Thyroid gland (tissue), 4 donors: ENCODE data around the gene ZNF48. TPM values are rescaled to one million over a fixed set of nuclear protein-coding genes. Genes with fewer than 3 reads are reported as not detected.

ENCODE experiments used
- DNase-seq, 2 donors: peaks; one replicate each; pipeline ENCODE4 v3.0.0-alpha.2; 2019
- H3K27ac ChIP-seq, 3 donors: fragments of 200-600 bp; sonication (generic); 1 replicate in 2 of 3; 2 replicates in 1 of 3; pipeline ENCODE4 v1.5.1; 2016 to 2019; ENCODE audit warnings: mild to moderate bottlenecking in 1 of 3, moderate library complexity in 1 of 3
- H3K27me3 ChIP-seq: fragments of 200-600 bp; sonication (generic); one replicate; pipeline ENCODE4 v1.5.1; 2019
- H3K36me3 ChIP-seq, 2 donors: fragments of 200-600 bp; sonication (generic); one replicate each; pipeline ENCODE4 v1.5.1; 2016 to 2019
- H3K4me1 ChIP-seq, 2 donors: fragments of 200-600 bp; sonication (generic); one replicate each; pipeline ENCODE4 v1.5.1; 2017 to 2019
- H3K4me3 ChIP-seq, 3 donors: fragments of 200-600 bp; sonication (generic); replicated peaks in 1 of 3; 1 replicate in 2 of 3; 2 replicates in 1 of 3; pipeline ENCODE4 v1.5.1; 2016; ENCODE audit warnings: mild to moderate bottlenecking in 1 of 3
- H3K9me3 ChIP-seq: fragments of 200-600 bp; sonication (generic); one replicate; pipeline ENCODE4 v1.5.1; 2017
- CTCF ChIP-seq, 6 experiments: fragments of 200-600 bp in 3 of 6; fragments of 450-650 bp in 3 of 6; sonication (generic) in 3 of 6; IDR thresholded peaks; one replicate each; pipeline ENCODE4 v1.5.1; 2016 to 2019; ENCODE audit warnings: antibody characterized with exemption in 6 of 6, mild to moderate bottlenecking in 2 of 6, inconsistent platforms in 1 of 6, moderate library complexity in 1 of 6
- POLR2A ChIP-seq, 2 donors: fragments of 450-650 bp; IDR thresholded peaks; one replicate each; pipeline ENCODE4 v1.6.1; 2017; ENCODE audit warnings: antibody characterized with exemption in 2 of 2, mild to moderate bottlenecking in 2 of 2, moderate library complexity in 1 of 2
- WGBS, 2 donors: methylation state at CpG; one replicate each; pipeline ENCODE4 v1.1.5; 2017; 5-methylcytosine and 5-hydroxymethylcytosine counted together
- intact Hi-C: fragments of 100-400 bp; cut with DNase I; formaldehyde crosslinking; loops from one replicate; pipeline ENCODE4 v1.15.1; 2023
- total RNA-seq, 4 donors: library from RNA; depleted of rRNA; stranded (reverse); fragments of >200 nt; gene quantifications; one replicate each; pipeline ENCODE4 v1.2.3, GENCODE V29; 2016

Gene ZNF48
- 10 to 100 TPM in 2 of 4 donors, 1 to 10 TPM in 2; 8.5 to 12.2 (median 9.4) TPM for total RNA-seq

DNA sequence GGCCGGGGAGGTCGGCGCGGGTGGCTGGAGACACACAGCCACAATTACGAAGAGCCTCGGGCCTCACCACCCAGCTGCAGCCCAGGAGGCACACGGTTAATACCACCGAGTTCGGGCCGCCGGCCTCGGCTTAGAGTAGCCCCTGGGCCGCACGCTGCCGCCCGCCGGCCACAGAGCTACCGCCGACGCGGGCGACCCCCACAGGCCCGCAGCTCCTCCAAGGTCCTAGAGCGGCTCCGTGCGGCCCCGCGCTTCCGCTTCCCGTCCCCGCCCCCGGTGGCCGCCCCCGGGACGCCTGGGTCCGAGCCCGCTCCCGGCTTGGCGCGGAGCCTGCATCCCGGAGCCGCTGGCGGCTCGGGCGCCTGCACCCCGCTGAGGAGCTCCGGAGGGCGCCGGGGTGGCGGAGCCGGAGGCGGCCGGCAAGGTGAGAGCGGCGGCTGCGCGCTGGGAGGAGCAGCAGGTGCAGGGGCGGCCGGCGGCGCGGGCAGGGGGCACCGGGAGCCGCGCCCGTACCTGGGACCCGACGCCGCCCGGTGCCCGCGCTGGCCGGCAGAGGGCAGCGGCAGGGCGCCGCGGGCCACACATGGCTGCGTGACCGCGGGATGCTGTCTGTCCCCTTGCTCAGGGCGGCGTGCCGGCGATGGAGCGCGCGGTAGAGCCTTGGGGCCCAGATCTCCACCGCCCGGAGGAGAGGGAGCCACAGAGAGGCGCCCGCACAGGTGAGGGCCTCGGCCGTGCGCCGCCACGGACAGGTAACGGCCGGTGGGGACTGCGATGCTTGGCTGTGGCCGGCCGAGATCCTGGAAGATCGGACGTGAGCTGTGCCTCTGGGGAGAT is at the start of gene ZNF48:
Gene ZNF48 (plus strand): TSS at position 266 of the 837 bp plus-strand sequence. CDS start 375 bp downstream, at position 641.
- no peaks in the 10 kb centered on the region for H3K9me3 ChIP-seq
- DNase-seq, result peak; percentile 88 to 89
- WGBS, 2 donors, result 0 to 2% methylated on average over 1 to 10 of the region's 103 CpGs
- intact Hi-C loops, result no loop called here
- H3K27ac ChIP-seq, result peak within 1 kb of the TSS; percentile 33 to 69 (median 53)
- H3K36me3 ChIP-seq, result peaks cover 10 to 11% of the 10 kb centered on the region in 2 donors
- peak in 1 of 2 donors; percentile 51 for TF ChIP-seq POLR2A (IDR thresholded peaks at IDR 0.05)
- peak in 3 of 6 experiments; percentile 41 to 63 (median 58) for TF ChIP-seq CTCF (IDR thresholded peaks at IDR 0.05)
- no peaks in the 10 kb centered on the region for H3K27me3 ChIP-seq
- H3K4me1 ChIP-seq, result peaks cover 5 to 28% of the 10 kb centered on the region in 2 donors
- H3K4me3 ChIP-seq, result peak within 1 kb of the TSS; percentile 57 to 88 (median 87)

DNA sequence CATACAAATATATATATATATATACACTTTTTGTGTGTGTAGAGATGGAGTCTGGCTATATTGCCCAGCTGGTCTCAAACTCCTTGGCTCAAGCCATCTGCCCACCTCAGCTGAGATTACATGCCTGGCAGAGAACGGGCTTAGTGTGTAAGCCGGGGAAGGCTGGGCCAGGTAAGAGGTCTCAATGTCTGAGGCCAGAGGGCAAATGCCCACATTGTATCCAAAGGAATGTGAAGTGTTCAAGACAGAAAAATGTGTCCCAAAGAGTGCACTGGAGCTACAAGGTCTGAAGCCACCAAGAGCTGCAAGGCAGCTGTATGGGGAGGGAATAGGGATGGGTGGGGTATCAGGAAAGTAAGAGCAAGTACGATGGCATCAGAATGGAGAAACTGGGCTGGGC is 48.9 kb upstream of the ZNF48 start:
- no peaks in the 10 kb centered on the region for H3K27me3 ChIP-seq
- no peak overlapping the region for H3K4me3 ChIP-seq
- 85 to 92% methylated on average over 3 of the region's 3 CpGs for WGBS, 2 donors
- no peaks in the 10 kb centered on the region for H3K36me3 ChIP-seq
- no peak overlapping the region for H3K27ac ChIP-seq
- intact Hi-C loops, result no loop called here
- no peaks in the 10 kb centered on the region for H3K9me3 ChIP-seq
- no peak for DNase-seq
- peaks cover 9 to 14% of the 10 kb centered on the region in 2 donors for H3K4me1 ChIP-seq
- TF ChIP-seq CTCF (IDR thresholded peaks at IDR 0.05) (no peak), POLR2A (IDR thresholded peaks at IDR 0.05) (no peak)

DNA sequence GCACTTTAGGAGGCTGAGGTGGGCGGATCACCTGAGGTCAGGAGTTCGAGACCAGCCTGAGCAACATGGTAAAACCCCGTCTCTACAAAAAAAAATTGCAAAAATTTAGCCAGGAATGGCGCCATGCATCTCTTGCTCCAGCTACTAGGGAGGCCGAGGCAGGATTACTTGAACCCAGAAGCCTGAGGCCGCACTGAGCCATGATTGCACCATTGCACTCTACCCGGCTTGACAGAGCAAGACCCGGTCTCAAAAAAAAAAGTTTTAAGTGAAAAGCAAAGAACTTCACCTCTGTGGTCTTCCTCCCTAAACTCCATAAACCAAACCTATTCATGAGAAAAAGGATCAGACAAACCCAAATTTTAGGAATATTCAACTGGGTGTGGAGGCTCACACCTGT is 47.1 kb upstream of the ZNF48 start:
- peaks cover 2 to 5% of the 10 kb centered on the region in 2 donors for H3K36me3 ChIP-seq
- H3K27me3 ChIP-seq, result no peaks in the 10 kb centered on the region
- 95 to 97% methylated on average over 8 of the region's 8 CpGs for WGBS, 2 donors
- H3K27ac ChIP-seq, result no peak overlapping the region
- no peak for DNase-seq
- H3K9me3 ChIP-seq, result no peaks in the 10 kb centered on the region
- intact Hi-C loops, result no loop called here
- no peak for TF ChIP-seq POLR2A (IDR thresholded peaks at IDR 0.05)
- no peak for TF ChIP-seq CTCF (IDR thresholded peaks at IDR 0.05)
- H3K4me1 ChIP-seq, result peaks cover 24 to 32% of the 10 kb centered on the region in 2 donors
- no peak overlapping the region for H3K4me3 ChIP-seq

- TF ChIP-seq CTCF (IDR thresholded peaks at IDR 0.05) (no peak), POLR2A (IDR thresholded peaks at IDR 0.05) (no peak)
- Histone ChIP-seq H3K27ac (peak overlapping the region; percentile 49 to 73 (median 59)), H3K4me3 (no peak overlapping the region), H3K27me3 (no peaks in the 10 kb centered on the region), H3K36me3 (peaks cover 8 to 14% of the 10 kb centered on the region in 2 donors), H3K9me3 (no peaks in the 10 kb centered on the region), H3K4me1 (peaks cover 32 to 41% of the 10 kb centered on the region in 2 donors)
- intact Hi-C loops, result no loop called here
- 71 to 77% methylated on average over 7 of the region's 7 CpGs for WGBS, 2 donors
- no peak for DNase-seq
These were observed 46.3 kb upstream of the ZNF48 start for GRCh38 chr16:30348929-30349328.

- WGBS, 2 donors, result 45 to 50% methylated on average over 3 of the region's 3 CpGs
- no peak overlapping the region for H3K4me3 ChIP-seq
- H3K27me3 ChIP-seq, result no peaks in the 10 kb centered on the region
- intact Hi-C loops, result no loop called here
- H3K4me1 ChIP-seq, result peaks cover 38 to 46% of the 10 kb centered on the region in 2 donors
- TF ChIP-seq CTCF (IDR thresholded peaks at IDR 0.05), result no peak
- TF ChIP-seq POLR2A (IDR thresholded peaks at IDR 0.05), result no peak
- peak in 1 of 2 donors; percentile 33 for DNase-seq
- H3K27ac ChIP-seq, result peak overlapping the region; percentile 49 to 73 (median 59)
- peaks cover 8 to 14% of the 10 kb centered on the region in 2 donors for H3K36me3 ChIP-seq
- no peaks in the 10 kb centered on the region for H3K9me3 ChIP-seq
These were observed 45.5 kb upstream of the ZNF48 start for GRCh38 chr16:30349675-30350074.
